Mesenchymal stem cell (in vitro differentiated cells and primary cell): ENCODE data around the gene HFM1.

Source experiments
- DNase-seq: peaks from one replicate; pipeline ENCODE4 v3.0.0-alpha.2; 2013
- H2AFZ ChIP-seq: one replicate; pipeline ENCODE4 v1.6.1; 2013; ENCODE audit warnings: low read depth, mild to moderate bottlenecking, control low read depth, inconsistent platforms, low read length, moderate library complexity
- H2AK5ac ChIP-seq: 2 replicates; pipeline ENCODE4 v1.6.1; 2013; ENCODE audit warnings: low read length, moderate library complexity, mild to moderate bottlenecking, inconsistent platforms; ENCODE audit not compliant: severe bottlenecking
- H2BK120ac ChIP-seq: one replicate; pipeline ENCODE4 v1.6.1; 2013; ENCODE audit warnings: low read depth, mild to moderate bottlenecking, inconsistent platforms, low read length, moderate library complexity
- H2BK12ac ChIP-seq, 2 experiments: one replicate each; pipeline ENCODE4 v1.6.1; 2013; ENCODE audit warnings: inconsistent platforms in 2 of 2, low read length in 2 of 2, mild to moderate bottlenecking in 2 of 2, moderate library complexity in 2 of 2, control low read depth in 1 of 2
- H2BK15ac ChIP-seq: one replicate; pipeline ENCODE4 v1.6.1; 2013; ENCODE audit warnings: mild to moderate bottlenecking, low read depth, inconsistent platforms; ENCODE audit not compliant: poor library complexity, severe bottlenecking
- H2BK5ac ChIP-seq: 2 replicates; pipeline ENCODE4 v1.6.1; 2013; ENCODE audit warnings: low read depth, mild to moderate bottlenecking, low read length, control low read depth, inconsistent platforms; ENCODE audit not compliant: poor library complexity, severe bottlenecking
- H3K14ac ChIP-seq, 2 experiments: one replicate each; pipeline ENCODE4 v1.6.1; 2013; ENCODE audit warnings: inconsistent platforms in 2 of 2, low read length in 2 of 2, control low read depth in 1 of 2, mild to moderate bottlenecking in 1 of 2, moderate library complexity in 1 of 2
- H3K18ac ChIP-seq, 2 experiments: one replicate each; pipeline ENCODE4 v1.6.1; 2013; ENCODE audit warnings: inconsistent platforms in 2 of 2, low read length in 2 of 2, control low read depth in 1 of 2, low read depth in 1 of 2, mild to moderate bottlenecking in 1 of 2
- H3K23ac ChIP-seq, 2 experiments: one replicate each; pipeline ENCODE4 v1.6.1; 2013; ENCODE audit warnings: inconsistent platforms in 2 of 2, low read length in 2 of 2, mild to moderate bottlenecking in 2 of 2, moderate library complexity in 2 of 2, control low read depth in 1 of 2
- H3K27ac ChIP-seq: 2 replicates; pipeline ENCODE4 v1.5.1; 2013; ENCODE audit warnings: mild to moderate bottlenecking, moderate library complexity, low read length, control low read depth, inconsistent platforms; ENCODE audit not compliant: poor library complexity, severe bottlenecking
- H3K27me3 ChIP-seq, 2 experiments: 2 replicates each; pipeline versions ENCODE4 v1.6.1 to v1.7.0; 2013; ENCODE audit warnings: low read length in 2 of 2, mild to moderate bottlenecking in 2 of 2, moderate library complexity in 2 of 2, control low read depth in 1 of 2, inconsistent platforms in 1 of 2; ENCODE audit not compliant: control insufficient read depth in 1 of 2, insufficient read depth in 1 of 2
- H3K36me3 ChIP-seq, 2 experiments: 2 replicates each; pipeline versions ENCODE4 v1.6.1 to v1.7.0; 2013; ENCODE audit warnings: low read length in 2 of 2, control low read depth in 1 of 2, inconsistent platforms in 1 of 2, low read depth in 1 of 2, mild to moderate bottlenecking in 1 of 2; ENCODE audit not compliant: insufficient read depth in 2 of 2, control insufficient read depth in 1 of 2
- H3K4ac ChIP-seq, 2 experiments: one replicate each; pipeline ENCODE4 v1.6.1; 2013; ENCODE audit warnings: inconsistent platforms in 2 of 2, low read length in 2 of 2, mild to moderate bottlenecking in 2 of 2, moderate library complexity in 2 of 2, control low read depth in 1 of 2, low read depth in 1 of 2
- H3K4me1 ChIP-seq: 2 replicates; pipeline ENCODE4 v1.6.1; 2013; ENCODE audit warnings: low read depth, low read length, control low read depth; ENCODE audit not compliant: control insufficient read depth, insufficient read depth
- H3K4me2 ChIP-seq: 2 replicates; pipeline ENCODE4 v1.6.1; 2013; ENCODE audit warnings: low read length, mild to moderate bottlenecking, inconsistent platforms; ENCODE audit not compliant: poor library complexity, severe bottlenecking
- H3K4me3 ChIP-seq, 2 experiments: 2 replicates each; pipeline versions ENCODE4 v1.5.1 to v1.7.0; 2013; ENCODE audit warnings: low read length in 2 of 2, mild to moderate bottlenecking in 2 of 2, control low read depth in 1 of 2, low read depth in 1 of 2; ENCODE audit not compliant: insufficient read depth in 1 of 2
- H3K79me1 ChIP-seq: replicated peaks from 2 replicates; pipeline ENCODE4 v1.6.1; 2013; ENCODE audit warnings: mild to moderate bottlenecking, control low read depth, low read length, inconsistent platforms; ENCODE audit not compliant: poor library complexity, severe bottlenecking
- H3K9ac ChIP-seq: 2 replicates; pipeline ENCODE4 v1.7.0; 2013; ENCODE audit warnings: mild to moderate bottlenecking, low read length, moderate library complexity
- H3K9me3 ChIP-seq: 2 replicates; pipeline ENCODE4 v1.7.0; 2013; ENCODE audit warnings: mild to moderate bottlenecking, low read length; ENCODE audit not compliant: control insufficient read depth
- H4K8ac ChIP-seq: one replicate; pipeline ENCODE4 v1.6.1; 2013; ENCODE audit warnings: inconsistent platforms, mild to moderate bottlenecking, low read length, moderate library complexity
- H4K91ac ChIP-seq: one replicate; pipeline ENCODE4 v1.6.1; 2013; ENCODE audit warnings: mild to moderate bottlenecking, low read length, inconsistent platforms
- WGBS: methylation state at CpG from one replicate; pipeline ENCODE4 v1.1.7; 2013; ENCODE audit warnings: mixed read lengths; 5-methylcytosine and 5-hydroxymethylcytosine counted together

HFM1 gene

GRCh38 chr1:91278754-91279153, 125.9 kb downstream of the HFM1 start:
- Histone ChIP-seq H3K36me3 (no peaks in the 10 kb centered on the region), H3K23ac (no peak overlapping the region), H3K18ac (no peak overlapping the region), H2BK12ac (no peak overlapping the region), H3K27me3 (no peaks in the 10 kb centered on the region), H3K4ac (no peak overlapping the region), H2AK5ac (no peak overlapping the region), H2AFZ (no peak overlapping the region), H3K9me3 (no peaks in the 10 kb centered on the region), H2BK120ac (no peak overlapping the region), H2BK5ac (no peak overlapping the region), H3K27ac (no peak overlapping the region), H3K79me1 (no peaks in the 10 kb centered on the region), H4K91ac (no peak overlapping the region), H3K4me1 (no peaks in the 10 kb centered on the region), H3K14ac (no peak overlapping the region), H3K9ac (no peak overlapping the region), H4K8ac (no peak overlapping the region), H3K4me2 (no peak overlapping the region), H2BK15ac (no peak overlapping the region), H3K4me3 (no peak overlapping the region)
- WGBS, result no CpG with 5 or more reads among the region's 1 CpG
- DNase-seq, result peak; percentile 28

GRCh38 chr1:91273875-91274274, 130.8 kb downstream of the HFM1 start:
- Histone ChIP-seq H2BK15ac (no peak overlapping the region), H3K27ac (no peak overlapping the region), H3K9ac (no peak overlapping the region), H2AFZ (no peak overlapping the region), H2BK120ac (no peak overlapping the region), H4K8ac (no peak overlapping the region), H3K4ac (no peak overlapping the region), H3K4me3 (no peak overlapping the region), H3K36me3 (no peaks in the 10 kb centered on the region), H3K14ac (no peak overlapping the region), H4K91ac (no peak overlapping the region), H3K18ac (no peak overlapping the region), H2BK12ac (no peak overlapping the region), H3K4me2 (no peak overlapping the region), H3K27me3 (peaks cover 0 to 3% of the 10 kb centered on the region in 2 experiments), H3K4me1 (no peaks in the 10 kb centered on the region), H2AK5ac (no peak overlapping the region), H2BK5ac (no peak overlapping the region), H3K79me1 (no peaks in the 10 kb centered on the region), H3K9me3 (no peaks in the 10 kb centered on the region), H3K23ac (no peak overlapping the region)
- no peak for DNase-seq
- no CpG with 5 or more reads among the region's 1 CpG for WGBS

GRCh38 chr1:91261655-91262054, 143.0 kb downstream of the HFM1 start:
- no peak overlapping the region for H2BK120ac ChIP-seq
- no peak overlapping the region for H2BK5ac ChIP-seq
- no peak for DNase-seq
- no peaks in the 10 kb centered on the region for H3K9me3 ChIP-seq
- H3K23ac ChIP-seq, result no peak overlapping the region
- H4K8ac ChIP-seq, result no peak overlapping the region
- no peak overlapping the region for H3K9ac ChIP-seq
- H3K4me2 ChIP-seq, result no peak overlapping the region
- H3K18ac ChIP-seq, result no peak overlapping the region
- H3K4ac ChIP-seq, result no peak overlapping the region
- no peak overlapping the region for H2AFZ ChIP-seq
- H3K27ac ChIP-seq, result no peak overlapping the region
- no peak overlapping the region for H3K4me3 ChIP-seq
- H2BK15ac ChIP-seq, result no peak overlapping the region
- no peak overlapping the region for H2AK5ac ChIP-seq
- H3K4me1 ChIP-seq, result no peaks in the 10 kb centered on the region
- no peak overlapping the region for H2BK12ac ChIP-seq
- H3K79me1 ChIP-seq, result no peaks in the 10 kb centered on the region
- H3K27me3 ChIP-seq, result no peaks in the 10 kb centered on the region
- no peak overlapping the region for H3K14ac ChIP-seq
- no peak overlapping the region for H4K91ac ChIP-seq
- WGBS, result 100% methylated on average over 1 of the region's 2 CpGs
- H3K36me3 ChIP-seq, result no peaks in the 10 kb centered on the region

- Histone ChIP-seq H2BK5ac (no peak overlapping the region), H3K36me3 (no peaks in the 10 kb centered on the region), H4K91ac (no peak overlapping the region), H3K27ac (no peak overlapping the region), H3K18ac (no peak overlapping the region), H4K8ac (no peak overlapping the region), H3K14ac (no peak overlapping the region), H3K4me2 (no peak overlapping the region), H2AFZ (no peak overlapping the region), H3K9me3 (no peaks in the 10 kb centered on the region), H2BK12ac (no peak overlapping the region), H2BK15ac (no peak overlapping the region), H3K4me3 (no peak overlapping the region), H2BK120ac (no peak overlapping the region), H3K23ac (no peak overlapping the region), H3K9ac (no peak overlapping the region), H3K79me1 (no peaks in the 10 kb centered on the region), H2AK5ac (no peak overlapping the region), H3K4ac (no peak overlapping the region), H3K27me3 (no peaks in the 10 kb centered on the region), H3K4me1 (no peaks in the 10 kb centered on the region)
- no peak for DNase-seq
- WGBS, result 45% methylated on average over 3 of the region's 3 CpGs
Observed at GRCh38 chr1:91245435-91245834, 159.2 kb downstream of the HFM1 start.
